HEK293 (cell line): ENCODE measurements around the gene INKA1.

Experiments used
- ZNF223 ChIP-seq: fragments of 450-650 bp; formaldehyde crosslinking; IDR thresholded peaks from 2 replicates; pipeline ENCODE4 v1.5.1; 2016; ENCODE audit warnings: missing biosample characterization, missing genetic modification characterization
- ZNF23 ChIP-seq: fragments of 450-650 bp; formaldehyde crosslinking; IDR thresholded peaks from 2 replicates; pipeline ENCODE4 v1.5.1; 2016; ENCODE audit warnings: missing biosample characterization, missing genetic modification characterization, borderline replicate concordance
- ZNF324 ChIP-seq: fragments of 450-650 bp; formaldehyde crosslinking; IDR thresholded peaks from 2 replicates; pipeline ENCODE4 v1.5.1; 2016; ENCODE audit warnings: missing biosample characterization, missing genetic modification characterization
- ZNF670 ChIP-seq: fragments of 450-650 bp; formaldehyde crosslinking; IDR thresholded peaks from 2 replicates; pipeline ENCODE4 v1.5.1; 2016; ENCODE audit warnings: missing biosample characterization, missing genetic modification characterization, low read depth
- TF ChIP-seq, protein P1 (sequence below): fragments of 450-650 bp; formaldehyde crosslinking; IDR thresholded peaks from 2 replicates; pipeline ENCODE4 v1.5.1; 2016; ENCODE audit warnings: missing biosample characterization, missing genetic modification characterization
- TF ChIP-seq, protein P2 (sequence below): fragments of 450-650 bp; formaldehyde crosslinking; IDR thresholded peaks from 2 replicates; pipeline ENCODE4 v1.5.1; 2016; ENCODE audit warnings: missing biosample characterization, missing genetic modification characterization

DNA sequence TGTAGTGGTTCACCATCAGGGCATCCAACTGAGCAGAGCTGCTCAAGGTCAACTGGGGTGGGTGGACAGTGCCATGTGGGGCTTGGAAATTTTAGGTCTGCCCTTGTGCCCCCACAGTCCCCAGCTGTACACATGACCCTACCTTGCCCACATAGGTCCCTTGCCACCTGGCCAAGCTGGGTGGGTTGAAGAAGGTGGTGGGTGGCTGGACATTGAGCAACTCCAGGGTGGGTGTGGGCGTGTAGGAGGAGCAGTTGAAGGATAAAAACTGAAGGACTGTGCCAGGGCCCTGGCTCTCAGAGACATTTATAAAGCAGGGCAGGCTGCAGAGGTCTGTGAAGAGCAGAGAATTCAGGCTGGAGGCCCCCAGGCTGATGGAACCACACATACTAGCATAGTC is 4.0 kb upstream of the INKA1 start:
- TF ChIP-seq, protein P1, sequence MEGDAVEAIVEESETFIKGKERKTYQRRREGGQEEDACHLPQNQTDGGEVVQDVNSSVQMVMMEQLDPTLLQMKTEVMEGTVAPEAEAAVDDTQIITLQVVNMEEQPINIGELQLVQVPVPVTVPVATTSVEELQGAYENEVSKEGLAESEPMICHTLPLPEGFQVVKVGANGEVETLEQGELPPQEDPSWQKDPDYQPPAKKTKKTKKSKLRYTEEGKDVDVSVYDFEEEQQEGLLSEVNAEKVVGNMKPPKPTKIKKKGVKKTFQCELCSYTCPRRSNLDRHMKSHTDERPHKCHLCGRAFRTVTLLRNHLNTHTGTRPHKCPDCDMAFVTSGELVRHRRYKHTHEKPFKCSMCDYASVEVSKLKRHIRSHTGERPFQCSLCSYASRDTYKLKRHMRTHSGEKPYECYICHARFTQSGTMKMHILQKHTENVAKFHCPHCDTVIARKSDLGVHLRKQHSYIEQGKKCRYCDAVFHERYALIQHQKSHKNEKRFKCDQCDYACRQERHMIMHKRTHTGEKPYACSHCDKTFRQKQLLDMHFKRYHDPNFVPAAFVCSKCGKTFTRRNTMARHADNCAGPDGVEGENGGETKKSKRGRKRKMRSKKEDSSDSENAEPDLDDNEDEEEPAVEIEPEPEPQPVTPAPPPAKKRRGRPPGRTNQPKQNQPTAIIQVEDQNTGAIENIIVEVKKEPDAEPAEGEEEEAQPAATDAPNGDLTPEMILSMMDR (tag by site-specific recombination) = no peak
- no peak for TF ChIP-seq ZNF223 (tag by site-specific recombination)
- TF ChIP-seq ZNF670 (tag by site-specific recombination) = no peak
- TF ChIP-seq ZNF324 (tag by site-specific recombination) = no peak
- no peak for TF ChIP-seq ZNF23 (tag by site-specific recombination)
- TF ChIP-seq, protein P2, sequence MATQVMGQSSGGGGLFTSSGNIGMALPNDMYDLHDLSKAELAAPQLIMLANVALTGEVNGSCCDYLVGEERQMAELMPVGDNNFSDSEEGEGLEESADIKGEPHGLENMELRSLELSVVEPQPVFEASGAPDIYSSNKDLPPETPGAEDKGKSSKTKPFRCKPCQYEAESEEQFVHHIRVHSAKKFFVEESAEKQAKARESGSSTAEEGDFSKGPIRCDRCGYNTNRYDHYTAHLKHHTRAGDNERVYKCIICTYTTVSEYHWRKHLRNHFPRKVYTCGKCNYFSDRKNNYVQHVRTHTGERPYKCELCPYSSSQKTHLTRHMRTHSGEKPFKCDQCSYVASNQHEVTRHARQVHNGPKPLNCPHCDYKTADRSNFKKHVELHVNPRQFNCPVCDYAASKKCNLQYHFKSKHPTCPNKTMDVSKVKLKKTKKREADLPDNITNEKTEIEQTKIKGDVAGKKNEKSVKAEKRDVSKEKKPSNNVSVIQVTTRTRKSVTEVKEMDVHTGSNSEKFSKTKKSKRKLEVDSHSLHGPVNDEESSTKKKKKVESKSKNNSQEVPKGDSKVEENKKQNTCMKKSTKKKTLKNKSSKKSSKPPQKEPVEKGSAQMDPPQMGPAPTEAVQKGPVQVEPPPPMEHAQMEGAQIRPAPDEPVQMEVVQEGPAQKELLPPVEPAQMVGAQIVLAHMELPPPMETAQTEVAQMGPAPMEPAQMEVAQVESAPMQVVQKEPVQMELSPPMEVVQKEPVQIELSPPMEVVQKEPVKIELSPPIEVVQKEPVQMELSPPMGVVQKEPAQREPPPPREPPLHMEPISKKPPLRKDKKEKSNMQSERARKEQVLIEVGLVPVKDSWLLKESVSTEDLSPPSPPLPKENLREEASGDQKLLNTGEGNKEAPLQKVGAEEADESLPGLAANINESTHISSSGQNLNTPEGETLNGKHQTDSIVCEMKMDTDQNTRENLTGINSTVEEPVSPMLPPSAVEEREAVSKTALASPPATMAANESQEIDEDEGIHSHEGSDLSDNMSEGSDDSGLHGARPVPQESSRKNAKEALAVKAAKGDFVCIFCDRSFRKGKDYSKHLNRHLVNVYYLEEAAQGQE (tag by site-specific recombination) = no peak
